HG02678 (cell line): Measurements from ENCODE around the gene RAD23B.

Experiments
- ATAC-seq: cut with Tn5 transposase; IDR thresholded peaks from one replicate; pipeline ENCODE4 v1.9.1; 2021; ENCODE audit warnings: mild to moderate bottlenecking, moderate library complexity; ENCODE audit not compliant: unreplicated experiment

Gene RAD23B

DNA sequence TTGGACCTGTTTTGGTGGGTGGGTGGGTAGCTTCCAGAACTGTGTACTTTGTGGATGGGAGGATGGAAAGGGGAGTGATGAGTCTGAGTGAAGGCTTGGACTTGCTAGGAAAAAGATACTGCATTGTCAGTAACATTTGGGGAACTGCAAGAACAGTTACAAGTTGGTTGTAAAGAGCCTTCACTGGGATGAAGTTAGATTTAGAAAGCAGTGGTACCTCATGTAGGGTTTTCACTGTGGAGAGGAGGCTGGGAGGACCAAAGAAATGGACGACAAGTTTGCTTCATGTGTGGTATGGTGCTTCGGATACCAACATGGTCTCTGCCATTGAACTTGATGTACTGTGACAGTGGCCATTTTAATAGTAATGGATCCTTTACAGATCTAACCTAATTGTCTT lies 50.3 kb downstream of the RAD23B start:
- ATAC-seq: no peak

DNA sequence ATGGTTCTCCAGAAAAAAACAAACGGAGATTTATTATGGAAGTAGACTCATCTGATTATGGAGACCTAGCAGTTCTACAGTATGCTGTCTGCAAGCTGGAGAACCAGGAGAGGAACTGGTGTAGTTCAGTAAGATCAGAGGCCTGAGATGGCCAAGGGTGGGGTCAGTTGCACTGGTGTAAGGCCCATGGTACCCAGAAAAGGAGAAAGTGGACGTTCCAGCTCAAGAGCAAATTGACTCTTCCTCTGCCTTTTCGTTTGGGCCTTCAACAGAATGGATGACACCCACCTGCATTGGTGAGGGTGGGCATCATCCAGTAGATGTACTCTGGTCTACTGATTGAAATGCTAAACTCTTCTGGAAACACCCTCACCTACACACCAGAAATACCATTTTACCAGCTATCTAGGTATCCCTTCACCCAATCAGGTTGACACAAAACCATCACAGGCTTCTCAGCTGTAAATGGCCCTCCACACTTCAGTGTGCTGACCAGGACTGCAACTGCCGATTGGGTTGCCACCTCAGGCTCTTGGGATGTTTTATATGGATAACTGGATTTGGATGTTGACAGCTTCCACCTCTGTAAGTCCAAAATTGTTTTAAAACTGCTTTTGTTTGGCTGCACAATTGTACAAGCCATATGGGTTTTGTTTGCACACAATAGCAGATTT lies 51.2 kb downstream of the RAD23B start:
- ATAC-seq: no peak

DNA sequence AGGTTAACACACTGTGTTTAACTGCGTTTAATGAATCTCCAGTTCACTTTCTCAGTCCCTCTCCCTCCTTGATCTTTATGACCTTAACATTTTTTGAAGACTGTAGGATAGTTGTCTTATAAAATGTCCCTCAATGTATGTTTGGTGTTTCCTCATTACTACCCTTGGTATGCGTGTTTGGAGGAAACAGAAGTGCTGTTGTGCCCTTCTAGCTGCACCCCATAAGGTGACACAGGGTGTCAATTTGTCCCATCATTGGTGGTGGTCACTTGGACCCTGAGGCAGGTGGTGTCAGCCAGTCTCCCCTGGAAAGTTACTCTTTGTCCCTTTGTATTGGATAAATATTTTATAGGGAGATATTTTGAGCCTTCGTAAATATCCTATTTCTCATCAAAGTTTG lies 52.3 kb downstream of the RAD23B start:
- ATAC-seq: no peak

DNA sequence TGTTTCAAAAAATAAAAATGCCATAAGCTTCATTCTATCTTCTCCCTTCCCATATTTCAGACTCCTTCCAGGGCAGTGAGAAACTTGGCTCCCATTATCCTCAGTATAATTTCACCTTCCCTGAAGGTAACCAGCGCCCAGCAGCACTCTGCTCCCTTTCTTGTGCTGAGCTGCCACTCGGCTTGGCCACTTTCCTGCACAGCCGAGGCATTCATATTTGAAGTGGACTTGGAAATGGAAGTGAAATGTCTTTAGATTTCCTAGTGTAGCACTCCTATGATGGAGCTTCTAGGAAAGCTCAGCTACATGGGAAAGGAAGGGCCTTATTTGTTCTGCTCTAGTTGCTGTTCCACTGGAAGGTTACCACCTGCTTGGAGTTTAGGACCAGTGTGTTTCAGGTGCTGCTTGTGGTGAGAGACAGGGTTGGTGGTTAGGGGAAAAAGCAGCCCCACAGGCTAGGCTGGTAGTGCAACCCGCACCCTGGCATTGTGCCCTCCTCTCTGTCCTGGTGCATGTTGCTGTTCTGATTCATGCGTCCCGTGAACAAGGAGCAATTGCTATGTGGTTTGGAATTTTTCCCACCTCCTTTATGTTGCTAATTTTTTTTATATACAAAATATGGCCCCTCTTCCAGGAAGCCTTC lies 53.8 kb downstream of the RAD23B start:
- ATAC-seq: no peak

DNA sequence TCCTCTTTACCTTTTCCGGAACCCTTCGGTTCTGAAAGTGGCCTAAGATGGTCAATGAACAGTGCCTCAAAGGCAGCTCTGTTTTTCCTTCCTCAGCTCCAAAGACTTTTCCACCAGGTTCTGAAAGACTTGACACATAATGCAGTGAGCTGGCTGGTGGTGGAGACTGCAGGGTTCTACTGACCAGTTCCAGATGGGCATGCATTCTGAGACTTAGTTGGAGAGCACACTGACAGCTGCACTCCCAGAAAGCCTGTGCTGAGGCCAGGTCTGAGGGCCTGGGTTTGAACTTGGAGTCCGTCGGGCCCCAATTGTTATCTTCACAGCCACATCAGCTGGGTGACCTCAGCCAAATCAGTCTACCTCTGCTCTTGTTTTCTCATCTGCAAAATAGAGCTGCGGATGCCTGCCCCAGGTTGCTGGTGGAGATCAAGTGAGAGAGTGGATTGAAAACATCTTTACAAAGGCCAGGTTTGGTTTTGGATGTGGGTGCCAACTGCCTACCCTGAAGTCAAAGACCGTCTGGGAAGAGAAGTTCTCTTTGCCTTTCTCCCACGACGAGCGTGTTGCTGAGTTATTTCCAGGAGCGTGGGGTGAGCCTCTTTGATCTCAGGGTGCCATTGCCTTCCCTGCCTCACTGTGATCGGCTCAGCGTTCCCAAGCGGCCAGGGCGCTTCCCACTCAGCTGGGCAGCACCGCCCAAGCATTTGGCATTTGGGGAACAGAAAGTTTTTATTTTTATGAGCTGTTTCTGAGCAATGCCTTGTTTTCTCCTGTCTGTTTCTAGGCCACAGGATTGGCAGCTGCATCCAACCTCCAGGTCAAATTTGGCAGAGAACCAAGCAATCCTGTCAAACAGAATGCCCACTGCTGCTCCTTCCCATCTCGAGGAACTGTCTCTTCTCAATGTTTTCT lies 54.9 kb downstream of the RAD23B start:
- no peak for ATAC-seq

DNA sequence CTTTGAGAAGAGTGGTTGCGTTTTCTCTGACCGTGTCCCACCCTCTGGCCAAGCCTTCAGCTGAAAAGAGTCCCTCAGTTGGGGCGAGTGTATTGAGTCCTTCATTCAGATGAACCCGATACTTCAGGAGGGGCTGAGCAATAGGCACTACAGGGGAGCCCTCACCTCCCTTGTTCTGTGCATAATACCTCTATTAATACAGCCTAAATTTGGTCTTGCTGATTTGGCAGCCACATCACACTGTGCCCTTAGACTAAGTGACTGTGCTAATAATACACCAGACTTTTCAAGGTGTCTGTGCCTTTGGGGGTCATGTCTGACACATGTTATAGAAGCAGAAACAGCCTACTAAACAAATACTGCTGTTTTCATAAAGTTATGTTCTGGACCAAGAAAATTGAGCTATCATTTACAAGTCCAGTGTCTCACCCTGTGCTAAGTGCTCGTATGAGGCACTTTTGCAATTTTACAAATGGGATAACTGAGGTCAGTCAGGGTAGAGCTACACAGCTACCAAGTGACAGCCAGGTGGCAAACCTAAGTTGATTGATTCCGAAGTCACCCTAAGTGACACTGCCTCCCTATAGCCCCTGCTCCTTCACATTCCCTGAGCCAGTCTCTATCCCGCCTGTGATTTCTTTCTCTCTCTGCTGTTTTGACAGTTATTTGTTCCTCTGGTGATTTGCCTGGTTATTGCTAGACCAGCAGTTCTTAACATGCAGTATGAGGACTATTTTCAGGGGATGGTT lies 56.0 kb downstream of the RAD23B start:
- ATAC-seq: no peak

DNA sequence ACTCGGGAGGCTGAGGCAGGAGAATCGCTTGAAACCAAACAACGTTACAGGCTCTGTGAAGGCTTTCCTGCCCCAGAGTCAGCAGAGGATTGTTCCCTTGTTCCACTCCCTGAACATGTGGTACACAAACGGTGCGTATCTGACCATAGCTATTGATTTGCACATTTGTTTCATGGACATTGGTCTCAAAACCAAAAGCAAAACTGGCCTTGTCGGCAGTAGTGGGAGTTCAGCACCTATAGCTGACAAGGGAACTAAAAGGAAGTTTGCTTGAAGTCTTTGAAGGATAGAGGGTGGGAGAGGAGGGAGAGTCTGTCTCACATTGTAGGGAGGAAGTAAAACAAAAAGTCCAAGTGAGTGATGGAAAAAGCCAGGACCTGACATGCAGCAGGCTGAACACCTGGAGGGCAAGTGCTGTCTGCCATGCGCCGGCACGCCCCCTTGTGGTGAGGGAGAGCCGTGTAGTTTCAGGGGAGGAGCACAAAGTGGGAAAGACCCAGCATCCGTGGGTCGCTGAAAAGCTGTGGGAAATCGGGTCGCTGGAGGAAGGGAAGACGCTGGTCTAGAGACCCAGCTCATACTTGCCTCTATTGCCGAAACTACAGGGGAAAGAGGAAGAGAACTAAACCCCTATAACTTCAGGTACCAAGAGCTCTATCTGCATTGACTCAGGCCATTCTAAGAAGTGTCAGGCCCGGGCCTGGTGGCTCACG lies 58.0 kb downstream of the RAD23B start:
- peak; percentile 83 for ATAC-seq

DNA sequence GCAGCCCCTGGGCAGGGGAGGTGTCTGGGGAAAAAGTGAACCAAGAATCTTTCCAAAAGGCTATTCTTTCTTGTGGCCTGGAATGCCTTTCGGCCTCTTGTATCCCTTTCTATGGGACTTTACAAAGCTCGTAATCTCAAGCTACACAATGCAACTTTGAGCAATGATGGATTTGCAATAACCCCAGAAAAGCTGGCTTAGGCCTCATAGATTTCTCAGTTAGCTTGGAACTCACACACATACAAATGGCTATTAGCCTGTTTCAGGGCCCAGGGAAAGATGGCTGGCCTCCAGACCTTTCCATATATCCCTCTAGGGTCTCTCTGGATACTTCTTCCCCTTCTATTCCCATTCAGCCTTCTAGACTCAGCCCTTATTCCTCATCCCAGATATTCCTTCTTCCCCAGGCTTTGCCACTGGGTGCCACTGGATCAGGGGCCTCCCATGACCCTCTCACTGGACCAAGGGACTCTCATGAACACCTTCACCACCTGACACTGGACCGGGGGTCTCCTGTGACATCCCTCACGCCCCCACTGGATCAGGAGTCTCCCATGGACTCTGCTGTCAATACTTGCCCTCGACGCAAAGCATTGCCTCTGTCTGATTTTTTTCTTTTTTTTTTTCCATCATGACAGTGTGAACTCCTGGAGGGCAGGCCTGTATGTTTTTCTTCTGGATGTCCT lies 59.5 kb downstream of the RAD23B start:
- ATAC-seq: no peak

DNA sequence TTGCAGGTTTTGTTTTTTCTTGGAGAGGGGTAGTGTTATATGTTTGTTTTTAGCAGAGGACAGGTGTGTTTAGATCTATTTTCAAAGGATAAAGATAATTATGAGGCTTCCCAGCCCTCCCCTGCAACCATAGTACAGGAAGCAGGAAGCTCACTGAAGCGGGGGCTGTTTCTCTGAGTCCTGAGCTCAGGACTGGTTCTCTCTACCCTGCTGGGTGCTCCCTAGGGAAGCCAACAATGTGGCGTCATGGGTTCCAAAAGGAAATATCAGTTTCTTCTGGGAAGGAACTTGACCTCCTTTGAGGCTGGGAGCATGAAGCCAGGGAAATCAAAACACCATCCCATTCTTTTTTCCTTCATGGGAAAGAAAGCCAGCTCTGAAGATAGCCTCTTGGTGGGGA lies 62.2 kb downstream of the RAD23B start:
- ATAC-seq: no peak

DNA sequence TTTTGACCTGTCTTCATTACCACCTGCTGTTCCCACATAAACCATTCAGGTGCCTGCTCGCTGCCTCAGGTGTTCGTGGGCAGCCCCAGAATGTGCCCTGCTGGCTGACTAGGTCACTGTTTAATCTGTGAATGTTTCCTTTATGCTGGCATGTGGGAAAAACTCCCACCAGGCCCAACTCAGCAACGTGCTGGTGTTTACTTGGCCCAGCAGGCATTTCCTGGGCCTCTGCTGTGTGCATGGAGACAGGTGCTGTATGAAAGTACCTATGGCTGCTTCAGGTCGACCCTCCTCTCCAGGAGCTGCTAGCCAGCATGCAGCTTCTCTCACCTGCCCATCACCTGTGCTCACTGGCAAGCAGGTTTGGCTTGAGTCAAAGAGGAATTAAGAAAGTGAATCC lies 65.8 kb downstream of the RAD23B start:
- ATAC-seq: no peak

DNA sequence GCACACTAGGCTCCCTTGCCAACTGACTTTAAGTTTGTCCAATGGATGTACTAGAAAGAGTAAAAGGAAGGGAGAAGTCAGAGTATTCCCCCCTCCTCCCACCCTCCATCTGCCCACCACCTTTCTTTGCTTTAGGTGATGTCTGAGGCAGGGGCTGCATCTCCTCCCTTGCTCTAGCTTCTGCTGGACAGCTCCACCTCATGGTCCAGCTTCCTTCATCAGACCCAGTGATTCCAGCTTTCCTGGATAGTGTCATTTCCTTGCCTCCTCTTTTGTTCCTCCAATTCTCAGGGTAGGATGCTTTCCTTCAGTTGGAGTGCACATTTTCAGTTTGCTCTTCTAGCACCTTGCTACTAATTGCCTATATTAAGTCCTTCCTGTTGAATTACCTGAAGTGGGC lies 67.4 kb downstream of the RAD23B start:
- ATAC-seq: no peak

DNA sequence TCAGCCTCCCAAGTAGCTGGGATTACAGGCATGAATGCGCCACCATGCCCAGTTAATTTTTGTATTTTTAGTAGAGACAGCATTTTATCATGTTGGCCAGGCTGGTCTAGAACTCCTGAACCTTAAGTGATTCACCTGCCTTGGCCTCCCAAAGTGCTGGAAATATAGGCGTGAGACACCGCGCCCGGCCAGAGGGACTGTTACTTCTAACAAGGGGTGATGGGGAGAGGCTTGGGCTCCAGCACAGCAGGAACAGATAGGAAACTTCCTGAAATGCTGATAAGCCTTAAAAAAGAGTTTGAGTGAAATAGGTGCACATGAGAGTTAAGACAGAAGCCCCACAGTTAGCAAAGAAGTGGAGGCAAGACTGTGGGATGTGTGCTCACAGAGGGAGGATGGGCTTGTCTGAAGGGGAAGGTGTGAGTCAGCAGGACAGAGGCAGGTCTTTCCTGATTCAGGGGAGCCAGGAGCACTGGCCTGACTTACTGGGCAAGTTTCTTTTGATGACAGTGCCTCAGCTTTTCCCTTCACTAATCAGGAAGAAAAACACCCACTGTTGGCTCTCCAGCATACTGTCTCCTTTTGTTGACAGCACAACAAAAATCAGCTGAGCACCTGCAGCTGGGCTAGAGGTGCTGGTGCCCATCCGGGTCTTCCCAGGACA lies 68.4 kb downstream of the RAD23B start:
- no peak for ATAC-seq

DNA sequence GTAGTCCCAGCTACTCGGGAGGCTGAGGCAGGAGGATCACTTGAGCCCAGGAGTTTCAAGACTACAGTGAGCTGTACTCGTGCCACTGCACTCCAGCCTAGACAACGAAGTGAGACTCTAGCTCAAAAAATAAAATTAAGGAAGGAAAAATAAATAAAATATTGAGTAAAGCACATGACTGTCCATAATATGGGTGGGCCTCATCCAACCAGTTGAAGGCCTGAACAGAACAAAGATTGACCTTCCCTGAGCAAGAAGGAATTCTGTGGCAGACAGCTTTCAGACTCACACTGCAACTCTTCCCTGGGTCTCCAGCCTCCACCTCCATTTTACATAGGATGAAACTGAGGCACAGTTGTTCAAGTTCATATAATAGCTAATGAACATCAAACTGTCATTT lies 72.3 kb downstream of the RAD23B start:
- ATAC-seq: no peak

DNA sequence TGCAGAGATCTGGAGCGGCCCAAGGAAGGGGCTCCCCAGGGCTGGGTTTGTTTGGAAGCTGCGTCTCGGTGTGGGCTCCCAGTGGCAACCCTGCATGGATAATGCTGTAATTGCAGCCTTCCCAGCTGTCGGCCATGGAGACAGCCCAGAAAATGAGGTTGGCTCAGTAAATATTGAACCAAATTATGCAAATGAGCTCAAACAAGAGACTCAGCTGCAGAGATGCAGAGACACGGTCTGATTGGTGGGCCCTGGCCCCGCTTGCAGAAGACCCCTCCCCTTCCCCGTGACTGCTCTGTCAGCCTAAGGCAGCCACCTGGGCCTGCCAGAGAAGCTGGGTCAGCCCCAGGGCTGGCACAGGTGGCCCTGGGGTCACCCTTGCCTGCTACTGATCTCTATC lies 75.9 kb downstream of the RAD23B start:
- no peak for ATAC-seq

DNA sequence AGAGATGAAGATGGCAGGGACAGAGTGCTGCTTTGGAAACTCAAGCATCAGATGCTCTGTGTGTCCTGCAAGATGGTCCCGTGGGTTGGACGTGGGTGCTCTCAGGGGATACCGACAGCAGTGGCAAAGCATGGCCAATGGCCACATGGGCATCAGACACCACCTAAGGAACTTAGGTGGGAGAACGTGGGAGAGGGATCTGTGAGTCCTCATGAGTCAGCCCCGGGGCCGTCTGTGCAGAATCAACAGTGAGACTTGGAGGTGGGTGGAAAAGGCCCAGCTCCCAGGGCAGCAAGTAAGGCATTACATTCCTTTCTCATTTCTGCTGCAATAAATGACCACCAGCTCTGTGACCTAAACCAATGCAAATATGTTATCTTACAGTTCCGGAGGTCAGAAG lies 77.0 kb downstream of the RAD23B start:
- no peak for ATAC-seq

DNA sequence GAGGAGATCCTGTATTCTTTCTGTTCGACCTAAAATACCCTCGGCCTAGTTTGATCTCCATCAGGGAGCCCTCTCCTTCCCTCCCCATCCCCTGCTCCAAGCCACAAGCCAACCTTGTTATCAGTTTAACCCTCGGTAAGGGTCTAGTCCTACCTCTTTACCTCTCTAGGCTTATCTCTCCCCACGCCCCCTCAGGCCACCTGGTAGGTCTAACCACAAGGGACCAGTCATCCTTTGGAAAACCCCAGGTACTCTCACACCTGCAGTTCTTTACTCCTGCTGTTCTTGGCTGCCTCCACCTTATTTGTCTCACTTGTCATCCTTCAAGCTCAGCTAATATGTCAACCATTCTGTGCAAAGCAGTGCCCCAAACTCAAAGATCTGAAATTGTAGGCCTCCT lies 78.7 kb downstream of the RAD23B start:
- ATAC-seq: no peak

DNA sequence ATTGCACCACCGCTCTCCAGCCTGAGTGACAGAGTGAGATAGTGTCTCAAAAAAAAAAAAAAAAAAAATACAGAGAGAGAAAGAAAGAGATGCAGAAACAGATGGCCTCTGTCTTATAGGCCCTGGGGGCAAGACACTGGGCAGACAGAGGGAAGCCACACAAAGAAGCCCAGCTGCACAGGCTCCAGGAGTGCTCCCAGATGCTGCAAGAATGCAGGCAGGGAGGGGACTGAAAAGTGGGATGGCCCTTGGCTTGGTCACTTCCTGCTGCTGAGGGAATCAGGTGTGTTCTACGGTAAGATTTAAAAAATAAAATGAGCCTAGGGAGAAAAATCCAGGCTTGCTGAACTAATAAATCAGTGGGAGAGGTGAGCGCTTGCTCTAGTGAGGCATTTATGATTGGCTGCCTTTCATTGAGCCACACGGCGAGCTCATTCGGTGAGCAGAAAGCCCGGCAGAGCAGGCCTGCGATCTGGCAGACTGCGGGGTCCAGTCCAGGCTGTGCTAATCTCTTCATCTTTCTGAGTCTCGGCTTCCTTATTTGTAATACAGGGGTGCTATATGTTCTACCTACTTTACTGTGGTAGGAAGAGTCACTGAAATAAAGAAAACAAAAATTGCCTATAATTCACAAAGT lies 80.6 kb downstream of the RAD23B start:
- no peak for ATAC-seq

DNA sequence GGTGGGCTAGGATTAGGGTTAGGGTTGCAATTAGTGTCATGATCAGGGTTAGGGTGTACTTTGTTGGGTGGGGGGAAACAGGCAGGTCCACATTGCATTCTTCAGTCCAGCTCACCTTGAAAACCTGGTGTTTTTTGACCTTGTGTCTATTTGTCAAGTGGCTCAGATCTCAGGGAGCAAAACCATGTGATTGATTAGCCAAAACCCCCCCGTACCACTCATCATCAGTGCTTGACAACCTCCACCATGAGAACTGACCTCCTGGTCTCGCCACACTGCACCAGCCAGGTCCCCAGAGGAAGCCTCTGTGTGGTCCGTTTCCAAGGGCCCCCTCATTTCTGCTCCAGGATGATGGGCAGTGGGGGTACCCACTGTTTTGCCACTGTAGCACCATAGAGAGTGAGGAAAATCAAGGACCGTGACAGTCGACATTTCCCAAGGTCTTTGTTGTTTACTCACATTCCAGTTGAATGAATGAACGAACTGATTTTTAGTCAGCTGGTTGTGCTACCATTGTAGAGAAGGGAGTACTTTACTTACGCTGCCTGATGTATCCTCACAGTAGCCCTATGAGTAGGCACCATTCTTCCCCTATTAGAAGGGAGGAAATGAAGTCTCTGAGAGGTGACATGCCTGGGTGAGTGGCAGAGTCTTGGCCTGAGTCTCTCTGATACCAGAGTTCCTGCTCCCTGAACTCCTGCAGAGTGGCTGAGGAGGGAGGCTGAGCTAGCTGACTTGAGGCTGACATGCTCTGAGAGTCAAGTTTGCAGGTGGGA lies 84.8 kb downstream of the RAD23B start:
- no peak for ATAC-seq
